HG03432 (cell line): ENCODE results near the gene WEE1.
A peak's percentile ranks its signal among the peaks of the same experiment; 100 is the strongest.

Experiments used
- ATAC-seq: cut with Tn5 transposase; IDR thresholded peaks from one replicate; pipeline ENCODE4 v1.9.1; 2021; ENCODE audit warnings: mild to moderate bottlenecking, moderate library complexity; ENCODE audit not compliant: unreplicated experiment

Gene WEE1

DNA sequence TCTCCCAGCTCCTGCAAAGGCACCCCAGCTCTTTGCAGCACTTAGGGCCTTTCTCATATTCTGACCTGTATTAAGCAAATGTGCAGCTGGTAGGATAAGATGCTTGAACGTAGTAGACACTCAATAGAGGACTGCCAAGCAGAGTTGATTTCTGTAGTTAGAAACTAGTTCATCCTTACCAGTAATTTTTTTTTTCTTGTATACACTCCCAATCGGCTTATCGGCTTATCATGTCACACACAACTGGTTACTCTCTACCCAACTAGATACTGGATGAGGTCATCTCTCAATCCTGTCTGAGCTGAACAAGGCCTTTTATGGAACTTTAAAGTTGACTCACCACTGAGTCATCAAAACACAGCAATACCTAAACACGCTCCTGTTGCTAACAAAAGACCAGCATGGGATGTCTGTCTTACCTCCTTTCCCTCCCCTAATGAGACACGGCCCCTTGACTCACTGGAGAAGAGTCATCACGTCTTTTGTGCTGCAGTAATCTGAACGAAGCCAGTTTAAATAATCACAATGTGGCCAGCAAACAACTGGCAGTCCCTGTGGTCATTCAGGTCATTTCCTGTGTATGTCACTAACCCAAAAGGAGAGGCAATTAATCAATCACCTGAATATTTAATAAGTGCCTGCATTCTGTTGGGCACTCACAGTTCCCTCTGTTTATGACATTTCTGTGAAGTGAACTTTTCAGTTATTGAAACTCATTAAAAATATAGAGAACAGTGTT lies 7.5 kb upstream of the WEE1 start:
- ATAC-seq, result peak; percentile 94

GRCh38 chr11:9566561-9567063 lies 6.9 kb upstream of the WEE1 start:
- no peak for ATAC-seq

DNA sequence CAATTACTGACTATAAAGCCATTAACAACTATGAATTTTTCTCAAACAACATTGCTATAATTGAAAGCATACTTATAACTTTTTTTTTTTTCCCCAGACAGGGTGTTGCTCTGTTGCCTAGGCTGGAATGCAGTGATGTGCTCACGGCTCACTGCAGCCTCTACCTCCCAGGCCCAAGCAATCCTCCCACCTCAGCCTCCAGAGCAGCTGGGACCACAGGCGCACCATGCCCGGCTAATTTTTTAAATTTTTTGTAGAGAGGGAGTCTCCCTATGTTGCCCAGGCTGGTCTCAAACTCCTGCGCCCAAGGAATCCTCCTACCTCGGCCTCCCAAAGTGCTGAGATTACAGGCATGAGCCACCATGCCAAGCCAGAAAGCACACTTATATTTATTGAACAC lies 6.1 kb upstream of the WEE1 start:
- ATAC-seq, result no peak

- no peak for ATAC-seq
These were observed 5.2 kb upstream of the WEE1 start for GRCh38 chr11:9568161-9568853.

- no peak for ATAC-seq
These were observed 4.4 kb upstream of the WEE1 start for GRCh38 chr11:9568854-9569587.

- ATAC-seq, result no peak
These were observed 3.8 kb upstream of the WEE1 start for GRCh38 chr11:9569588-9570164.

DNA sequence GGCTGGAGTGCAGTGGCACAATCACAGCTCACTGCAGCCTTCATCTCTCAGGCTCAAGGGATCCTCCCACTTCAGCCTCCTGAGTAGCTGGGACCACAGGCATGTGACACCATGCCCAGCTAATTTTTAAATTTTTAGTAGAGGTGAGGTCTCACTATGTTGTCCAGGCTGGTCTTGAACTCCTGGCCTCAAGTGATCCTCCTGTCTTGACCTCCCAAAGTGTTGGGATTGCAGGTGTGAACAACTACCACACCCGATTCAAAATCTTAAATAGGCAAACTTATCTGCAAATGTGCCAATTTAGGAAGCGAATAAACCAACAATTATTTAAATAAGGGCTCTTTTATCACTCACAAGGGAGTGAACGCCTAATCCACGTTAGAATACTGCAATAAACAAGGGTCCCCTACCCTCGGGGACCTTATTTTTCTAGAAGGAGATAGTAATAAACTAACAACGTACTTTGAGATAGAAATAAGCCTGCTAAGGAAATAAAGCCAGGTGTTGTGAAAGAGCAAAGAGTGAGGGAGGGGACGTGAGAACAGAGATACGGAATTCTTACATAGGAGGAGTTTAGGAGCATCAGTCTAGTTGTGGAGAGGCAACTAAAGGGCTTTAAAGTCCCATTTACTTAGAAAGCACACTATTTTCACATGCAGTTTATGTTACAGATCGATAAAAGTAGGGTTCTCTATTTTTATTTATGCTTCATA lies 3.0 kb upstream of the WEE1 start:
- no peak for ATAC-seq

GRCh38 chr11:9571071-9571762 lies 2.3 kb upstream of the WEE1 start:
- ATAC-seq, result no peak

GRCh38 chr11:9571763-9572115 lies 1.7 kb upstream of the WEE1 start:
- no peak for ATAC-seq

DNA sequence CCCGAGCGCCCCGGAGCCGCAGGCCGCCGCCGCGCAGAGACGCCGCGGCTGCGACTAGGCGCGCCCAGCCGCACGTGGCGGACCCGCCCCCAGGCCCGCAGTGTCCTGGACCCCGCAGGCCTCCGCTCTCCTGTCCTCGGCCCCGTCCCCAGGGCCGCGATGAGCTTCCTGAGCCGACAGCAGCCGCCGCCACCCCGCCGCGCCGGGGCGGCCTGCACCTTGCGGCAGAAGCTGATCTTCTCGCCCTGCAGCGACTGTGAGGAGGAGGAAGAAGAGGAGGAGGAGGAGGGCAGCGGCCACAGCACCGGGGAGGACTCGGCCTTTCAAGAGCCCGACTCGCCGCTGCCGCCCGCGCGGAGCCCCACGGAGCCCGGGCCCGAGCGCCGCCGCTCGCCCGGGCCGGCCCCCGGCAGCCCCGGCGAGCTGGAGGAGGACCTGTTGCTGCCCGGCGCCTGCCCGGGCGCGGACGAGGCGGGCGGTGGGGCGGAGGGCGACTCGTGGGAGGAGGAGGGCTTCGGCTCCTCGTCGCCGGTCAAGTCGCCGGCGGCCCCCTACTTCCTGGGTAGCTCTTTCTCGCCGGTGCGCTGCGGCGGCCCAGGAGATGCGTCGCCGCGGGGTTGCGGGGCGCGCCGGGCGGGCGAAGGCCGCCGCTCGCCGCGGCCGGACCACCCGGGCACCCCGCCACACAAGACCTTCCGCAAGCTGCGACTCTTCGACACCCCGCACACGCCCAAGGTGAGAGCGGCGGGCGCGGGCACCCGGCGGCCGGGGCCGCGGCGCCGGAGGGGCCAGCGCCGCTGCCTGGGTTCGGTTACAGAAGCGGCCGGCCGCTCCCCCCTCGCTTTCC lies 528 bp downstream of the WEE1 start:
- peak; percentile 30 for ATAC-seq

- no peak for ATAC-seq
These were observed 1.3 kb downstream of the WEE1 start for GRCh38 chr11:9574622-9575259.

- ATAC-seq, result no peak
These were observed 2.1 kb downstream of the WEE1 start for GRCh38 chr11:9575260-9576240.

GRCh38 chr11:9576701-9577381 lies 3.4 kb downstream of the WEE1 start:
- no peak for ATAC-seq

- no peak for ATAC-seq
These were observed 4.1 kb downstream of the WEE1 start for GRCh38 chr11:9577556-9577955.

DNA sequence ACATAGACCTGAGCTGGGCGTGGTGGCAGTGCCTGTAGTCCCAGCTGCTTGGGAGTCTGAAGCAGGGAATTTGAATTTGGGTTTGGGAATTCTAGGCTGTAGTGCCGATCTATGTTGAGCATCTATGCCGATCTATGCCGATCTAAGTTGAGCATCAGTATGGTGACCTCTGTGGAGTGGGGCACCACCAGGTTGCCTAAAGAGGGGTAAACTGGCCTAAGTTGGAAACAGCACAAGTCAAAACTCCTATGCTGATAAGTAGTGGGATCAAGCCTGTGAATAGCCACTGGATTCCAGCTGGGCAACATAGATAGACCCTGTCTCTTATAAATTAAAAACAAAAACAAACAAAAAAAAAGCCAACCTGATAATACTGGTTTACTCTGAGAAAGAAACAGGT lies 7.4 kb downstream of the WEE1 start:
- ATAC-seq, result no peak

- no peak for ATAC-seq
These were observed 8.2 kb downstream of the WEE1 start for GRCh38 chr11:9581556-9582161.

GRCh38 chr11:9590717-9591116 lies 17.2 kb downstream of the WEE1 start:
- ATAC-seq, result no peak
